HG03442 (cell line): ENCODE data around the gene EFCAB6.

Experiments
- ATAC-seq: cut with Tn5 transposase; IDR thresholded peaks from one replicate; pipeline ENCODE4 v1.9.1; 2021; ENCODE audit warnings: mild to moderate bottlenecking, moderate library complexity; ENCODE audit not compliant: unreplicated experiment

Gene EFCAB6

DNA sequence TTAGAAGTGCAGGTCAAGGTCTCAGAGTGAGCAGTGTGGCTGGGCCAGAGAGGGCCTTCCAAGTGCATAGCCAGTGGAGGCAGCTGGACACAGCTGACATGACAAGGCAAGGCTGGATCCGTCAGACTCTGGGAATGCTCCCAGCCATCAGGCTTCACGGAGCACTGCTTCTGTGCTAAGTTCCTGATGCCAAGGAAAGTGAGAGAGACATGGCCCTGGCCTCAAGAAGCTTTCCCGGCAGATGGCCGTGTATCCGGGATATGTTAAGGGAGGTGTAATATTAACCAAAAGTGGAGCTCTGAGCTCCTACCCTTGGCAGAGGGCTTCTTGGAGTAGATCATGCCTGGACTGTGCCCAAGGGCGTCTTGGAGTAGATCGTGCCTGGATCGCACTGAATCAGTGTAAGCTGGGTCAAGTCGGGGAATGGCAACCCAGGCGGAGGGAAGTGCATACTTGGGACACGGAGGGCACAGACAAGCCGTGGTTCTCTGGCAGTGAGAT is 7.4 kb upstream of the EFCAB6 start:
- no peak for ATAC-seq

GRCh38 chr22:43818981-43819380 is 6.9 kb upstream of the EFCAB6 start:
- ATAC-seq, result no peak

DNA sequence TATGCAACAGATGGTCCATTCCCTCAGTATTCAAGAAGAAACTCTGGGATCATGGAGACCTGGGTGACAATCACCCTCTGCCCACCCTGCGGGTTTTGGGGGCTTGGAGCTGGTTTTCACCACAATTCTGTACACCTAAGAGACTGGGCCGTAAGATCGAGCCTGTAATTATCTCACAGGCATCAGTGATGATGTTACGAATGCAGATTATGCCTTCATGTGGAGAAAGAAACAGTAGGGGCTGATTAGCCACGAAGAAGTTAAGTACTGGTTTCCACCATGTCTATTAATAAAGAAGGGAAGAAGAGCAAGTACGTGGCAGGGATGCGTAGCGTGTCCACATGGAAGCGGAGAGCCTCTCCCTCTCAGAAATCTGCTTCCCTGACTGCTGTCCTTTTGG is 5.3 kb upstream of the EFCAB6 start:
- no peak for ATAC-seq

DNA sequence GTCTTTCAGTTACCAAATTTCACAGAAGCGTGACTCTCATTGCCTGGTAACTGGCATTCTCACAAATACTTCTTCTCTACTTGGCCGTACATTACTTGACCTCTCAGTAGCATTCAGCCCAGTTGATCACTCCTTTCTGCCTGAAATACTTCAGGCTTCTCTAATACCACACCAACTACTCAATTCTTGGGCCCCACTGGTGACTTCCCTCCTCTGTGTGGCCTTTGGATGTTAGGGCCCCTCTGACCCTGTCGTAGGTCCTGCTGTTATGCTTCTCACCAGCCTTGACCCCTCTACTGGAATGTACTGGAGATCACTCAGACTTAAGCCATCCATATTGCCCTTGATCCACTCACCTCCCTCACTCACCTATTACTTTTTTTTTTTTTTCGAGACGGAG is 2.2 kb upstream of the EFCAB6 start:
- ATAC-seq, result no peak

- ATAC-seq, result no peak
Measured at GRCh38 chr22:43812890-43813289, 785 bp upstream of the EFCAB6 start.

- ATAC-seq, result peak; percentile 14
Measured at GRCh38 chr22:43811777-43812148, 342 bp downstream of the EFCAB6 start.

DNA sequence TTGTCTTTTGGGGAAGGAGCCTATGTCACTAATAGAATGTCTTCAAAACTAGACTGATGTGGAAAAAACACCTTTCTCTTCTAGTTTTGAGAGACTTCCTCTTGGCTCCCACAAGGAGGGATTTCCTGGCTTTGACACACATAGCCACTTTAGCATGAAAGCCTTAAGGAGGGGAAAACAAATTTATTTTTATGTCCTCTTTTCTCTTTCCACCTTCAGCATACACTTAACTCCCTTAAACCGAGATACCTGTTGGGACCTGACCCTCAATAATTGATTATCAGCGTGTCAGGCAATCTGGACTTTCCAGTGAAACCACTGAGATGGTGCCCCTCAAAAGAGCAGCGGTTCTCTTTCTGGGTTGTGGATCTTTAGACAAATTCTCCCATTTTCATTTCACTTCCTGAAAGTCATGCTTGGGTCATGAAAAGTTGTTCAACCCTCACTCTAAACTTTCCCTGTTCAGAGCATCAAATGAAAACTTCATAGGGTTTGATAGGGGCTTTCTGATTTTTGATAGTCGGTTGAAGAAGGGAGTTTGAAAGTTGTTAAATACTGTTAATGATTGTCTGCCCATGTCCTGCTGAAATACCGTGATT is 9.1 kb downstream of the EFCAB6 start:
- ATAC-seq, result no peak

- ATAC-seq, result no peak
Measured at GRCh38 chr22:43800970-43801369, 11.1 kb downstream of the EFCAB6 start.

DNA sequence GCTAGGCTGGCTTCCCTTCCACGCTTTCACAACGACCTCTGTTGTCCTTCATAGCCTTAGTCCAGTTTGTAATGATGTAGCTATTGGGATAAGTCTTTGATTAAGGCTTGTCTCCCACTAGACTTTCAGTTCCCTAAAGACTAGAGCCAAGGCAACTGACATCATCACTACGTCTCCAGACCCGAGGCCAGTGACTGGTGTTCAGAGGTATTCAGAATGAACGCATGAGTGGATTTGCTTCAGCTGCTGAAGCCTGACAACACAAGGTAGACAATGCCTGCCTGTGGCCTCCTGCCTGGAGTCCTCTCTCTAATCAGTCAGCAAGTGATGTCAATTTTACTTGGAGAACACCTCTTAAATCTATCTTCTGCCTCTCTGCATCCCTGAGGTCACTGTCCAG is 13.6 kb downstream of the EFCAB6 start:
- ATAC-seq, result no peak

DNA sequence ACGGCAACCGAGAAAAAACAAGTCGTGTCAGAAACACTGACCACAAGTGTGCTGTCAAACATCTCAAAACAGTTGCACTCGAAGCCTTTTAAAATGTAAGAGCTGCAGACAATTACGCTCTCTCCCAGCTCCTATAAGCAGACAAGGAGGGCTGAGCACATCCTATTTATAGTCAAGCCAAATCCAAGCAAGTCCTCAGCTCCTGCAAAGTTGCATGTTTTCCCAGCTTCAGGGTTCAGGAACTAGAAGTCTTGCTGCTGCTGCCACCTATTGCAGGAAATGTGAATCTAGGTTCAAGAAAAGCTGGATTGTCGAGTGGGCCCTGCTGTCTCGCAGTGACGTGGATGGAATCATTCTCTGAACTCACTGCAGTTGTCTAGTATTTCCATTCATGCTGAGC is 15.5 kb downstream of the EFCAB6 start:
- no peak for ATAC-seq

DNA sequence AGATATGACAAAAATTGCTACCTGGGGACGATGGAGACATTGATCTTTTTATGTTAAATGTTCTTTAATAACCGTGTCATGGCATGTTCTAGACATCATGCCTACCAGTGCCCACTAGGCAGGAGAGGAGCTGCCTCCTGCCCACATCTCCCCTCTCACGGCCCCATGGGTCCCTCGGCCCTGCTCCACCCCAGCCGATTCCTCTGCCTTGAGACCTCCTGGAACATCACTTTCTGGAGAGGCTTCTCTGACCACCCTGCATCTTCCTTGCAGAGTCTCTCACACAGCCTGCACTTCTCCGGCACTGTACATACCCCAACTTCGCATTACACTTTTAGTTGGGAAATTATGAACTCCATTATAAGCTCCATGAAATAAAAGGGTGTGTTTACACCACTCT is 16.8 kb downstream of the EFCAB6 start:
- no peak for ATAC-seq

- no peak for ATAC-seq
Measured at GRCh38 chr22:43792905-43793304, 19.2 kb downstream of the EFCAB6 start.

GRCh38 chr22:43789452-43789851 is 22.7 kb downstream of the EFCAB6 start:
- no peak for ATAC-seq

DNA sequence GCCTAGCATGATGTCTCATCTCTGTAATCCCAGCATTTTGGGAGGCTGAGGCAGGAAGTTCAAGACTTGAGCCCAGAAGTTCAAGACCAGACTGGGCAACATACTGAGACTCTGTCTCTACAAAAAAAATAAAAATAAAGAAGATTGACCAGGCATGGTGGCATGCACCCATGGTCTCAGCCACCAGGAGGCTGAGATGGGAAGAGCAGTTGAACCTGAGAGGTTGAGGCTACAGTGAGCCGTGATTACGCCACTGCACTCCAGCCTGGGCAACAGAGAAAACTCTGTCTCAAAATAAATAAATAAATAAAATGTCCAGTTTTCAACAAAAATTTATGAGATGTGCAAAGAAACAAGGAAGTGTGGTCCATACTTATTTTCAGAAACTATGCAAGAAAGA is 28.3 kb downstream of the EFCAB6 start:
- no peak for ATAC-seq

GRCh38 chr22:43782448-43782847 is 29.7 kb downstream of the EFCAB6 start:
- ATAC-seq, result no peak

GRCh38 chr22:43777286-43777685 is 34.8 kb downstream of the EFCAB6 start:
- no peak for ATAC-seq

GRCh38 chr22:43776081-43776670 is 35.9 kb downstream of the EFCAB6 start:
- ATAC-seq, result no peak

GRCh38 chr22:43774318-43774915 is 37.7 kb downstream of the EFCAB6 start:
- ATAC-seq, result no peak

DNA sequence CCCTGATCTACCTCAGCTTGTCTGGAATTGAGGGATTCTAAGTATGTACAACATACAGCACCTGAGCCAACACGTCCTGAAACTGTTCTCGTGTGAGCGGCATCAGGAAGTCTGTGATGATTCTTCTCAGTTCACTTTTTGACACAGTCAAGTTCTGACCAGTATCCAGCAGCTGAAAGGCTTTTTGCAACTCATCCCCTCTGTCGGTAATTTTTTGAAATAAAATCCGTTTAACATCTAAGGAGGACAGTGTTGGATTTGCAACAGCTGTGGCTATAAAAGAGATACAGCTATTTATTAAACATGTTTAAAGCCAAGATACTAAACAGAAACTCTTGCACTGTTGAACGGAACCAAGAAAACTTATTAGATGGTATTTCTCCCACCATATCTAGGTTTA is 39.3 kb downstream of the EFCAB6 start:
- ATAC-seq, result no peak

DNA sequence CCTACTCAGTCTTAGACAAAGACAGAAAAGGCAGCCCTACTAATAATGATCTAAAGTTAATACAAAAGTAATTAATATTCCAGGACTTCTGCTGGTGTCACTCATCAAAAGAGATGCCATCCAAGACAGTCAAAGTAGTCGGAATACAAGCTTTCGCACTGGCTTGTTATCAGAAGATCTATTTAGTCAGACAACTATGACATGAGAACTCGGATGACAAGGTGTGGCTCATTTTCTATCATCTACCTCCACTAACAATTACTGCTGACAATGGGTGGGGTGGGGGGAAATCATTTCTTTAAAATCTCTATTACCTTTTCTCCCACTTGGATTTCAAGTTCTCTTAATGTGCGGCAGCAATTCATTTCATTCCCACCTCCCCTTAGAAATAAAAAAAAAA is 56.7 kb downstream of the EFCAB6 start:
- no peak for ATAC-seq

DNA sequence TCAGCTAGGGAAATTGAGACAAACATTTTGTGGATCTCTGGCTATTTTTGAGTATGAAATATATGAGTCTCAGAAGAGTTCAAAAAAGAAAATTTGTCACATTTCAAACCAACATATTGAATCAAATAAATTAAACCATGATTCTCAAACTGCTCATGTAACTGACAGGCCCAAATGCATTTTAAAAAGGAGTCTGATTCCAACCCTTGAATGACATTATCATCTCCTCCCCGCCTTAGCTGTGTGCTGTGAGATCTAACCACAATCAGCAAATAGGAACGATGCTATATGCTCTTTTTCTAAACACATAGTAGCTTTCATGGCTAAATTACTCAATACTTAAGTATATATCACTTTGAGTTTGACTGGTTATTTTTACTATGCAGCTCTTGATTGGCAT is 57.1 kb downstream of the EFCAB6 start:
- no peak for ATAC-seq

DNA sequence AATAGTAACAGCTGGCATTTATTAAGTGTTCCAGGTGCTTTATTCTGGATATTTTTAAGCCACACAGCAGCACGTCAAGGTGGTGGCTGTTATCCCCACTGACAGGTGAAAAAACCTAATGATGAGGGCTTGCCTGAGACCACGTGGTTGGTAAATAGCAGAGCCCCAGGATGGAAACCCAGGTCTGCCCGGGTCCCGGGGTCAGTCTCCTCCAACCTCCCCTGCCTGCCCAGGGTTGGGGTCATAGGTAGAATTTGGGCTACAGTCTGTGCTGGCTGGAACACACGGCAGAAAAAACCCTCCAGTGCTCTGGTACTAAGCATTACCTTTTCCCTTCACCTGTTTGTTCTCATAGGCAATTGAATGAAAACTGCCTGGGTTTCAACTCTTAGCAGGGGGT is 57.9 kb downstream of the EFCAB6 start:
- no peak for ATAC-seq

DNA sequence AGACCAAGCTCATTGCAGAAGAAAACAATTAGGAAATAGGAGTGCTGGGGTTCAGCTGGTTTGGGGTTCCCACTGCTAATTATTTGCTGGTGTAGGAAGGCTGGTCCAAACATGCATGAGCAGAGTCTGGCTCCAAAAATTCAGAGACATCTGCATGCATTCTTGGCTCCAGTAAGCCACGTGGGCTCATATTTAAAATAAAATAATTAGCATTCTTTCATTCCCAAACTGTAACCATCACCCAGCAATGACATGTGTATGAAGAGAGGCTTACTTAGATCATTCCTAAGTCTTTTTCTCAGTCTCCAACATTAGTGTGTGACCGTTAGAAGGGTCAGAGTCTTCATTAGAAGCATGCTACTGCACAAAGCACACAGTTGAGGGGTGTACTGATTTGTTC is 58.4 kb downstream of the EFCAB6 start:
- ATAC-seq, result no peak
